Mesenchymal stem cell (in vitro differentiated cells and primary cell): ENCODE results near the gene EDEM1.
"Not testable (repeated sequence)": the region's sequence is repeated elsewhere in the genome, so short reads cannot be mapped to it uniquely, and the experiment has no call there.

ENCODE experiments used
- DNase-seq: peaks from one replicate; pipeline ENCODE4 v3.0.0-alpha.2; 2013
- H2AFZ ChIP-seq: one replicate; pipeline ENCODE4 v1.6.1; 2013; ENCODE audit warnings: low read depth, mild to moderate bottlenecking, control low read depth, inconsistent platforms, low read length, moderate library complexity
- H2AK5ac ChIP-seq: 2 replicates; pipeline ENCODE4 v1.6.1; 2013; ENCODE audit warnings: low read length, moderate library complexity, mild to moderate bottlenecking, inconsistent platforms; ENCODE audit not compliant: severe bottlenecking
- H2BK120ac ChIP-seq: one replicate; pipeline ENCODE4 v1.6.1; 2013; ENCODE audit warnings: low read depth, mild to moderate bottlenecking, inconsistent platforms, low read length, moderate library complexity
- H2BK12ac ChIP-seq, 2 experiments: one replicate each; pipeline ENCODE4 v1.6.1; 2013; ENCODE audit warnings: inconsistent platforms in 2 of 2, low read length in 2 of 2, mild to moderate bottlenecking in 2 of 2, moderate library complexity in 2 of 2, control low read depth in 1 of 2
- H2BK15ac ChIP-seq: one replicate; pipeline ENCODE4 v1.6.1; 2013; ENCODE audit warnings: mild to moderate bottlenecking, low read depth, inconsistent platforms; ENCODE audit not compliant: poor library complexity, severe bottlenecking
- H2BK5ac ChIP-seq: 2 replicates; pipeline ENCODE4 v1.6.1; 2013; ENCODE audit warnings: low read depth, mild to moderate bottlenecking, low read length, control low read depth, inconsistent platforms; ENCODE audit not compliant: poor library complexity, severe bottlenecking
- H3K14ac ChIP-seq, 2 experiments: one replicate each; pipeline ENCODE4 v1.6.1; 2013; ENCODE audit warnings: inconsistent platforms in 2 of 2, low read length in 2 of 2, control low read depth in 1 of 2, mild to moderate bottlenecking in 1 of 2, moderate library complexity in 1 of 2
- H3K18ac ChIP-seq, 2 experiments: one replicate each; pipeline ENCODE4 v1.6.1; 2013; ENCODE audit warnings: inconsistent platforms in 2 of 2, low read length in 2 of 2, control low read depth in 1 of 2, low read depth in 1 of 2, mild to moderate bottlenecking in 1 of 2
- H3K23ac ChIP-seq, 2 experiments: one replicate each; pipeline ENCODE4 v1.6.1; 2013; ENCODE audit warnings: inconsistent platforms in 2 of 2, low read length in 2 of 2, mild to moderate bottlenecking in 2 of 2, moderate library complexity in 2 of 2, control low read depth in 1 of 2
- H3K27ac ChIP-seq: 2 replicates; pipeline ENCODE4 v1.5.1; 2013; ENCODE audit warnings: mild to moderate bottlenecking, moderate library complexity, low read length, control low read depth, inconsistent platforms; ENCODE audit not compliant: poor library complexity, severe bottlenecking
- H3K27me3 ChIP-seq, 2 experiments: 2 replicates each; pipeline versions ENCODE4 v1.6.1 to v1.7.0; 2013; ENCODE audit warnings: low read length in 2 of 2, mild to moderate bottlenecking in 2 of 2, moderate library complexity in 2 of 2, control low read depth in 1 of 2, inconsistent platforms in 1 of 2; ENCODE audit not compliant: control insufficient read depth in 1 of 2, insufficient read depth in 1 of 2
- H3K36me3 ChIP-seq, 2 experiments: 2 replicates each; pipeline versions ENCODE4 v1.6.1 to v1.7.0; 2013; ENCODE audit warnings: low read length in 2 of 2, control low read depth in 1 of 2, inconsistent platforms in 1 of 2, low read depth in 1 of 2, mild to moderate bottlenecking in 1 of 2; ENCODE audit not compliant: insufficient read depth in 2 of 2, control insufficient read depth in 1 of 2
- H3K4ac ChIP-seq, 2 experiments: one replicate each; pipeline ENCODE4 v1.6.1; 2013; ENCODE audit warnings: inconsistent platforms in 2 of 2, low read length in 2 of 2, mild to moderate bottlenecking in 2 of 2, moderate library complexity in 2 of 2, control low read depth in 1 of 2, low read depth in 1 of 2
- H3K4me1 ChIP-seq: 2 replicates; pipeline ENCODE4 v1.6.1; 2013; ENCODE audit warnings: low read depth, low read length, control low read depth; ENCODE audit not compliant: control insufficient read depth, insufficient read depth
- H3K4me2 ChIP-seq: 2 replicates; pipeline ENCODE4 v1.6.1; 2013; ENCODE audit warnings: low read length, mild to moderate bottlenecking, inconsistent platforms; ENCODE audit not compliant: poor library complexity, severe bottlenecking
- H3K4me3 ChIP-seq, 2 experiments: 2 replicates each; pipeline versions ENCODE4 v1.5.1 to v1.7.0; 2013; ENCODE audit warnings: low read length in 2 of 2, mild to moderate bottlenecking in 2 of 2, control low read depth in 1 of 2, low read depth in 1 of 2; ENCODE audit not compliant: insufficient read depth in 1 of 2
- H3K79me1 ChIP-seq: replicated peaks from 2 replicates; pipeline ENCODE4 v1.6.1; 2013; ENCODE audit warnings: mild to moderate bottlenecking, control low read depth, low read length, inconsistent platforms; ENCODE audit not compliant: poor library complexity, severe bottlenecking
- H3K9ac ChIP-seq: 2 replicates; pipeline ENCODE4 v1.7.0; 2013; ENCODE audit warnings: mild to moderate bottlenecking, low read length, moderate library complexity
- H3K9me3 ChIP-seq: 2 replicates; pipeline ENCODE4 v1.7.0; 2013; ENCODE audit warnings: mild to moderate bottlenecking, low read length; ENCODE audit not compliant: control insufficient read depth
- H4K8ac ChIP-seq: one replicate; pipeline ENCODE4 v1.6.1; 2013; ENCODE audit warnings: inconsistent platforms, mild to moderate bottlenecking, low read length, moderate library complexity
- H4K91ac ChIP-seq: one replicate; pipeline ENCODE4 v1.6.1; 2013; ENCODE audit warnings: mild to moderate bottlenecking, low read length, inconsistent platforms
- WGBS: methylation state at CpG from one replicate; pipeline ENCODE4 v1.1.7; 2013; ENCODE audit warnings: mixed read lengths; 5-methylcytosine and 5-hydroxymethylcytosine counted together

Gene EDEM1

DNA sequence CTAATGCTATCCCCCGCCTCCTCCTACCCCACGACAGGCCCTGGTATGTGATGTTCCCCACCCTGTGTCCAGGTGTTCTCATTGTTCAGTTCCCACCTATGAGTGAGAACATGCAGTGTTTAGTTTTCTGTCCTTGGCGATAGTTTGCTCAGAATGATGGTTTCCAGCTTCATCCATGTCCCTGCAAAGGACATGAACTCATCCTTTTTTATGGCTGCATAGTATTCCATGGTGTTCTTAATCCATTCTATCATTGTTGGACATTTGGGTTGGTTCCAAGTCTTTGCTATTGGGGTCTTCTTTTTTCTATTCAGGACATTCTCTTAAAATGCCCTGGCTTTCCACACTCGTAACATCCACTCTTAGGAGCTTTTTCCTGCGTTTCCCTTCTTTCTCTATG, 40.4 kb upstream of the EDEM1 start:
- H2AFZ ChIP-seq, H4K91ac ChIP-seq, H2BK15ac ChIP-seq, H3K23ac ChIP-seq, H3K18ac ChIP-seq, H2AK5ac ChIP-seq, H3K27ac ChIP-seq, H2BK120ac ChIP-seq, H3K4me3 ChIP-seq, H3K4ac ChIP-seq, H3K9ac ChIP-seq, H2BK5ac ChIP-seq, H3K14ac ChIP-seq, H3K27me3 ChIP-seq, H3K4me2 ChIP-seq, H3K36me3 ChIP-seq, H3K4me1 ChIP-seq, H3K9me3 ChIP-seq, H4K8ac ChIP-seq, H2BK12ac ChIP-seq, DNase-seq: not testable (repeated sequence)
- H3K79me1 ChIP-seq, result peaks cover 21% of the 10 kb centered on the region
- WGBS, result 99% methylated on average over 4 of the region's 5 CpGs

DNA sequence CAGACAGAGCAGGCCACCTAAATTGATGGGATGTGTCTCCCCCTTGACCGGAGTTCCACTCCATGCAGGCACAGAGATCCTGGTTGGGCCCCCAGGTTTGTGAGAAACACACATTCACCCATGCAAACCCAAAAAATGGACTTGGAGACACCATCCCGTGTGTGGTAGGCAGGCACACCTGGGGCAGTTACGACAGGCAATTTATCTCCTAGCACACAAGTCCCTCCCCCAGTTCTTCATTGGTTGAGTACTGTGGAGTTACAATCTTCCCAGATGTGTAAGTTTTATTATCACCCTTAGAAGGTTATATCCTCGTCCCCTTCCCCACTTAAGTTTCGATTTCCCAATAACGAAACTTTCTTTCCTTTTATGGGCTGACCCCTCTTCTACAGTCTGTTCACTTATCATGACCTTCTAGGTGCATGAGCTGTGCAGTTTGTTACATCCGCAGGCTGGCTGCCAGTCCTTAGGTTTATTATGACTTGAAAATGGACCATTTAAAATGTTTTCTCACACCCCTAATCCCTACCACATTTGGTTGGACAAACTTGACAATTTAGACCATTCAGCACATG, 38.1 kb upstream of the EDEM1 start:
- no peak for DNase-seq
- no peak overlapping the region for H3K14ac ChIP-seq
- no peak overlapping the region for H2BK12ac ChIP-seq
- WGBS, result 92% methylated on average over 7 of the region's 7 CpGs
- no peak overlapping the region for H3K9ac ChIP-seq
- no peak overlapping the region for H3K18ac ChIP-seq
- H4K91ac ChIP-seq, result no peak overlapping the region
- H3K4me1 ChIP-seq, result peaks cover 3% of the 10 kb centered on the region
- H3K27ac ChIP-seq, result no peak overlapping the region
- H3K4me3 ChIP-seq, result no peak overlapping the region
- H3K23ac ChIP-seq, result no peak overlapping the region
- H3K4ac ChIP-seq, result no peak overlapping the region
- H3K79me1 ChIP-seq, result peaks cover 22% of the 10 kb centered on the region
- H2AK5ac ChIP-seq, result no peak overlapping the region
- H3K9me3 ChIP-seq, result no peaks in the 10 kb centered on the region
- no peak overlapping the region for H2BK120ac ChIP-seq
- no peak overlapping the region for H4K8ac ChIP-seq
- no peak overlapping the region for H2BK5ac ChIP-seq
- no peaks in the 10 kb centered on the region for H3K27me3 ChIP-seq
- no peak overlapping the region for H2AFZ ChIP-seq
- H3K4me2 ChIP-seq, result no peak overlapping the region
- peaks cover 4 to 8% of the 10 kb centered on the region in 2 experiments for H3K36me3 ChIP-seq
- H2BK15ac ChIP-seq, result no peak overlapping the region

- no peak overlapping the region for H2AK5ac ChIP-seq
- H2BK15ac ChIP-seq, result no peak overlapping the region
- no peak overlapping the region for H3K23ac ChIP-seq
- no peak overlapping the region for H3K4me3 ChIP-seq
- H2BK5ac ChIP-seq, result no peak overlapping the region
- no peak overlapping the region for H3K4me2 ChIP-seq
- H3K36me3 ChIP-seq, result peaks cover 0 to 8% of the 10 kb centered on the region in 2 experiments
- no peak overlapping the region for H2BK12ac ChIP-seq
- no peaks in the 10 kb centered on the region for H3K9me3 ChIP-seq
- DNase-seq, result no peak
- no peak overlapping the region for H4K8ac ChIP-seq
- no peak overlapping the region for H4K91ac ChIP-seq
- 96% methylated on average over 6 of the region's 6 CpGs for WGBS
- no peak overlapping the region for H2AFZ ChIP-seq
- H3K79me1 ChIP-seq, result peaks cover 18% of the 10 kb centered on the region
- H2BK120ac ChIP-seq, result no peak overlapping the region
- H3K14ac ChIP-seq, result no peak overlapping the region
- H3K27ac ChIP-seq, result no peak overlapping the region
- no peak overlapping the region for H3K4ac ChIP-seq
- H3K27me3 ChIP-seq, result no peaks in the 10 kb centered on the region
- H3K18ac ChIP-seq, result no peak overlapping the region
- peaks cover 5% of the 10 kb centered on the region for H3K4me1 ChIP-seq
- no peak overlapping the region for H3K9ac ChIP-seq
These were observed 35.9 kb upstream of the EDEM1 start for GRCh38 chr3:5151586-5151985.

DNA sequence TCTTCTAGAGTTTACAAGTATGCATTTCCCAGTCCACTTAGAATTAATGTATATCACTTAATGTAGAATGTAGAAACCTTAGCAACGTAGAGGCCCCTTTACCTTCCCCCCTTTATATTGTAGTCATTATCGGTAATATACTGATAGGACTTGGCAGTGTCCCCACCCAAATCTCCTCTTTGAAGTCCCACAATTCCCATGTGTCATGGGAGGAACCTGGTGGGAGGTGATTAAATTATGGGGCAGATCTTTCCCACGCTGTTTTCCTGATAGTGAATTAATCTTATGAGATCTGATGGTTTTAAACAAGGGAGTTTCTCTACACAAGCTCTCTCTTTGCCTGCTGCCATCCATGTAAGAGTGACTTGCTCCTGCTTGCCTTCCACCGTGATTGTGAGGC, 34.4 kb upstream of the EDEM1 start:
- H2BK15ac ChIP-seq, result no peak overlapping the region
- H3K14ac ChIP-seq, result no peak overlapping the region
- no peaks in the 10 kb centered on the region for H3K27me3 ChIP-seq
- peaks cover 5% of the 10 kb centered on the region for H3K4me1 ChIP-seq
- H2AFZ ChIP-seq, result no peak overlapping the region
- peaks cover 0 to 8% of the 10 kb centered on the region in 2 experiments for H3K36me3 ChIP-seq
- H4K91ac ChIP-seq, result no peak overlapping the region
- H2BK120ac ChIP-seq, result no peak overlapping the region
- no peak overlapping the region for H3K27ac ChIP-seq
- no peak overlapping the region for H3K23ac ChIP-seq
- no peak overlapping the region for H2AK5ac ChIP-seq
- H3K9ac ChIP-seq, result no peak overlapping the region
- H3K4ac ChIP-seq, result no peak overlapping the region
- H2BK5ac ChIP-seq, result no peak overlapping the region
- no peaks in the 10 kb centered on the region for H3K9me3 ChIP-seq
- H3K18ac ChIP-seq, result no peak overlapping the region
- no peak overlapping the region for H2BK12ac ChIP-seq
- peaks cover 16% of the 10 kb centered on the region for H3K79me1 ChIP-seq
- DNase-seq, result no peak
- 60% methylated on average over 2 of the region's 4 CpGs for WGBS
- no peak overlapping the region for H3K4me3 ChIP-seq
- H3K4me2 ChIP-seq, result no peak overlapping the region
- no peak overlapping the region for H4K8ac ChIP-seq
